A549 (cell line): ENCODE data around the gene UQCC3. TPM values are rescaled to one million over a fixed set of nuclear protein-coding genes. Genes with fewer than 3 reads are reported as not detected.
A peak's percentile ranks its signal among the peaks of the same experiment; 100 is the strongest.

ENCODE experiments used
- ATAC-seq, 2 experiments: fragments of 200-7000 bp in 1 of 2; fragments of >200 bp in 1 of 2; cut with Nextera tagmentation in 1 of 2; cut with Tn5 transposase in 1 of 2; 3 replicates each; pipeline versions ENCODE4 v1.8.0 to v1.9.1; 2018 to 2020; ENCODE audit warnings: mild to moderate bottlenecking in 1 of 2, moderate library complexity in 1 of 2
- CTCF ChIA-PET: fragments of 300-600 bp; sonication (Branson Sonifier 250); formaldehyde crosslinking; extraction: SDS; loops from one replicate; lab custom pipeline; 2021; ENCODE audit warnings: antibody characterized with exemption, inconsistent platforms; lab: Yijun Ruan, JAX
- POLR2A ChIA-PET: fragments of 350-600 bp; formaldehyde crosslinking; extraction: SDS; loops from one replicate; lab custom pipeline; 2021; ENCODE audit warnings: antibody characterized with exemption, inconsistent platforms; lab: Yijun Ruan, JAX
- DNase-seq, 2 experiments: peaks; one replicate each; pipeline versions ENCODE4 v3.0.0 to v3.0.0-alpha.2; 2011 to 2016; ENCODE audit warnings: low read depth in 1 of 2, low spot score in 1 of 2
- FAIRE-seq: peaks from 2 replicates; lab custom pipeline; 2011; peaks lifted over from hg19 to GRCh38; lab: Jason Lieb, UNC
- H3K27ac ChIP-seq, 2 experiments: fragments of >200 bp; sonication (Bioruptor Twin); formaldehyde crosslinking; 3 replicates each; pipeline ENCODE4 v1.5.1; 2016 to 2017
- H3K4me1 ChIP-seq: fragments of >200 bp; sonication (Bioruptor Twin); formaldehyde crosslinking; 3 replicates; pipeline ENCODE4 v1.6.1; 2016
- H3K4me2 ChIP-seq: fragments of >200 bp; sonication (Bioruptor Twin); formaldehyde crosslinking; 3 replicates; pipeline ENCODE4 v1.6.1; 2016
- H3K4me3 ChIP-seq: fragments of >200 bp; sonication (Bioruptor Twin); formaldehyde crosslinking; 3 replicates; pipeline ENCODE4 v1.5.1; 2016
- H3K9me3 ChIP-seq: fragments of >200 bp; sonication (Bioruptor Twin); formaldehyde crosslinking; 3 replicates; pipeline ENCODE4 v1.6.1; 2016
- ATOH8 ChIP-seq: fragments of 250-450 bp; sonication (Bioruptor Pico); IDR thresholded peaks from 2 replicates; pipeline ENCODE4 v1.5.0; 2020; ENCODE audit warnings: low read depth, mild to moderate bottlenecking, moderate library complexity
- BCL3 ChIP-seq: fragments of >200 bp; sonication (Bioruptor Twin); formaldehyde crosslinking; IDR thresholded peaks from 3 replicates; pipeline ENCODE4 v1.6.1; 2016
- EHF ChIP-seq: fragments of 250-450 bp; sonication (Bioruptor Pico); IDR thresholded peaks from 2 replicates; pipeline ENCODE4 v1.5.0; 2020; ENCODE audit warnings: mild to moderate bottlenecking
- ELK1 ChIP-seq: fragments of 150-350 bp; IDR thresholded peaks from 2 replicates; pipeline ENCODE4 v1.6.1; 2014; ENCODE audit warnings: low read depth, mild to moderate bottlenecking, low read length
- EP300 ChIP-seq, 2 experiments: fragments of >200 bp; sonication (Bioruptor Twin); formaldehyde crosslinking; IDR thresholded peaks; 2 replicates in 1 of 2; 3 replicates in 1 of 2; pipeline ENCODE4 v1.6.1; 2016 to 2017
- GATA3 ChIP-seq: IDR thresholded peaks from 2 replicates; pipeline ENCODE4 v1.6.1; 2012; ENCODE audit warnings: borderline replicate concordance
- HEYL ChIP-seq: fragments of 250-450 bp; sonication (Bioruptor Pico); IDR thresholded peaks from 2 replicates; pipeline ENCODE4 v1.8.0; 2021; ENCODE audit warnings: mild to moderate bottlenecking, moderate library complexity
- JUN ChIP-seq, 2 experiments: fragments of >200 bp; sonication (Bioruptor Twin); formaldehyde crosslinking; IDR thresholded peaks; 2 replicates in 1 of 2; 3 replicates in 1 of 2; pipeline ENCODE4 v1.6.1; 2016 to 2017
- JUNB ChIP-seq: fragments of >200 bp; sonication (Bioruptor Twin); formaldehyde crosslinking; IDR thresholded peaks from 2 replicates; pipeline ENCODE4 v1.6.1; 2016
- MAX ChIP-seq: IDR thresholded peaks from 2 replicates; pipeline ENCODE4 v1.6.1; 2012
- MAZ ChIP-seq: fragments of 150-350 bp; IDR thresholded peaks from 2 replicates; pipeline ENCODE4 v1.6.1; 2014; ENCODE audit warnings: antibody characterized with exemption, low read depth, low read length, borderline replicate concordance
- MYC ChIP-seq: IDR thresholded peaks from 2 replicates; pipeline ENCODE4 v1.6.1; 2012; ENCODE audit warnings: mild to moderate bottlenecking, inconsistent platforms, low read length, improper control_type of control experiment, borderline replicate concordance
- PBX3 ChIP-seq: IDR thresholded peaks from 2 replicates; pipeline ENCODE4 v1.6.1; 2012
- POLR2A ChIP-seq: IDR thresholded peaks from 2 replicates; pipeline ENCODE4 v1.6.1; 2012; ENCODE audit warnings: mild to moderate bottlenecking, low read length
- REST ChIP-seq: fragments of 200-600 bp; sonication (generic); IDR thresholded peaks from 2 replicates; pipeline ENCODE4 v1.6.1; 2016; ENCODE audit warnings: antibody characterized with exemption, mild to moderate bottlenecking, moderate library complexity
- SMC3 ChIP-seq: fragments of >200 bp; sonication (Bioruptor Twin); formaldehyde crosslinking; IDR thresholded peaks from 3 replicates; pipeline ENCODE4 v1.6.1; 2018; ENCODE audit warnings: inconsistent platforms
- TFCP2L1 ChIP-seq: fragments of 250-450 bp; sonication (Bioruptor Pico); IDR thresholded peaks from 2 replicates; pipeline ENCODE4 v1.5.0; 2021; ENCODE audit warnings: mild to moderate bottlenecking
- TP53 ChIP-seq: fragments of 250-450 bp; sonication (Bioruptor Pico); IDR thresholded peaks from 2 replicates; pipeline ENCODE4 v1.5.0; 2021; ENCODE audit warnings: mild to moderate bottlenecking, moderate library complexity
- ZC3H11A ChIP-seq: fragments of 450-650 bp; IDR thresholded peaks from 2 replicates; pipeline ENCODE4 v1.6.1; 2014; ENCODE audit warnings: antibody characterized with exemption, mild to moderate bottlenecking
- ZNF302 ChIP-seq: fragments of 250-450 bp; sonication (Bioruptor Pico); IDR thresholded peaks from 2 replicates; pipeline ENCODE4 v1.9.0; 2021; ENCODE audit warnings: inconsistent platforms, mild to moderate bottlenecking, moderate library complexity
- ZSCAN20 ChIP-seq: fragments of 250-450 bp; sonication (Bioruptor Pico); IDR thresholded peaks from 2 replicates; pipeline ENCODE4 v1.8.0; 2022; ENCODE audit warnings: mild to moderate bottlenecking, moderate library complexity
- WGBS: methylation state at CpG from one replicate; pipeline ENCODE4 v1.1.6; 2017; ENCODE audit errors: missing lambda C conversion rate; 5-methylcytosine and 5-hydroxymethylcytosine counted together
- polyA plus RNA-seq, 4 experiments: library from polyadenylated mRNA; depleted of rRNA in 3 of 4; stranded (reverse); fragments of >200 nt; fragmentation: RNase III in 1 of 4; extraction: RNeasy Plus Mini Kit Qiagen cat#74134 plus additional on column Dnase treatment in 1 of 4; gene quantifications; 2 replicates in 3 of 4; 3 replicates in 1 of 4; pipeline ENCODE4 v1.2.3, GENCODE V29; 2011 to 2017

The UQCC3 gene
- polyA plus RNA-seq, 2 of the 4 experiments (the other 2 are of a cell fraction), result 20.2 to 27.8 TPM

- H3K4me2 ChIP-seq, result peak overlapping the region; percentile 78
- ATAC-seq (peak; percentile 2 to 9; a peak in 3 of 6 replicates), FAIRE-seq (no peak), DNase-seq (peak in 1 of 2 experiments; percentile 49)
- no peak for TF ChIP-seq ZNF302 (CRISPR knock-in tag)
- TF ChIP-seq JUNB, result no peak
- TF ChIP-seq PBX3, result no peak
- no peak for TF ChIP-seq MYC
- no peak for TF ChIP-seq ZSCAN20 (CRISPR knock-in tag)
- TF ChIP-seq ATOH8, result no peak
- no peak for TF ChIP-seq TP53 (CRISPR knock-in tag)
- no peak for TF ChIP-seq MAZ
- TF ChIP-seq REST, result no peak
- TF ChIP-seq ELK1, result no peak
- TF ChIP-seq ZC3H11A, result no peak
- TF ChIP-seq HEYL (CRISPR knock-in tag), result no peak
- CTCF ChIA-PET, result interaction anchor here (0.7 to 5.3 kb wide), 10 partner anchors 11 to 317 kb away, joined by 3 to 39 read pairs (median 5); partner anchors contain the start of gene LRRN4CL
- WGBS, result 56% methylated on average over 6 of the region's 7 CpGs
- H3K27ac ChIP-seq, result peak overlapping the region; percentile 80 to 92
- H3K9me3 ChIP-seq, result no peaks in the 10 kb centered on the region
- POLR2A ChIA-PET, result interaction anchor here (1.1 to 6.1 kb wide), 7 partner anchors 22 to 136 kb away, joined by 4 to 64 read pairs (median 7); partner anchors contain the start of genes C11orf98, CSKMT, HNRNPUL2 and LBHD1
- peaks cover 26% of the 10 kb centered on the region for H3K4me1 ChIP-seq
- peak overlapping the region; percentile 69 for H3K4me3 ChIP-seq
These were observed 33.9 kb downstream of the UQCC3 start for GRCh38 chr11:62705413-62705812.

GRCh38 chr11:62705880-62706849, 34.7 kb downstream of the UQCC3 start:
- ChIA-PET POLR2A (interaction anchor here (0.8 to 6.1 kb wide), 11 partner anchors 10 to 293 kb away, joined by 3 to 64 read pairs (median 5); partner anchors contain the start of genes C11orf98, CSKMT, EEF1G and HNRNPUL2), CTCF (interaction anchor here (0.7 to 5.3 kb wide), 12 partner anchors 12 to 318 kb away, joined by 3 to 39 read pairs (median 5); partner anchors contain the start of genes HNRNPUL2 and TTC9C)
- H3K4me3 ChIP-seq, result peak overlapping the region; percentile 69
- peak overlapping the region; percentile 80 to 92 for H3K27ac ChIP-seq
- 30% methylated on average over 40 of the region's 73 CpGs for WGBS
- peaks cover 26% of the 10 kb centered on the region for H3K4me1 ChIP-seq
- H3K9me3 ChIP-seq, result no peaks in the 10 kb centered on the region
- ATAC-seq, result peak; percentile 73 to 87
- DNase-seq, result peak; percentile 87 to 90
- TF ChIP-seq EHF (no peak), TP53 (CRISPR knock-in tag) (peak; percentile 74; the same call in 1 of the 2 replicates), POLR2A (peak; percentile 66), MAX (peak; percentile 74; the same call in 1 of the 2 replicates), MYC (0 out of 2 replicates have a peak, but pooled peaks have one; percentile 40), BCL3 (0 out of 3 replicates have a peak, but pooled peaks have one; percentile 42), GATA3 (0 out of 2 replicates have a peak, but pooled peaks have one; percentile 42), PBX3 (peak; percentile 3; the same call in 1 of the 2 replicates), EP300 (IDR thresholded peaks at IDR 0.05) (no peak), TFCP2L1 (CRISPR knock-in tag) (0 out of 2 replicates have a peak, but pooled peaks have one; percentile 5), JUN (IDR thresholded peaks at IDR 0.05) (peak in 1 of 2 experiments; percentile 83; a peak in 3 of 5 replicates), SMC3 (no peak)
- peak overlapping the region; percentile 78 for H3K4me2 ChIP-seq
- FAIRE-seq, result no peak
